ES-I3 (cell line): ENCODE measurements around the gene FGR.

Experiments
- H3K36me3 ChIP-seq: 2 replicates; pipeline ENCODE4 v1.6.1; 2013; ENCODE audit warnings: mild to moderate bottlenecking, low read length, control low read depth, moderate library complexity; ENCODE audit not compliant: insufficient read depth
- H3K4me1 ChIP-seq: 2 replicates; pipeline ENCODE4 v1.6.1; 2013; ENCODE audit warnings: mild to moderate bottlenecking, control low read depth, low read length; ENCODE audit not compliant: insufficient read depth
- H3K9ac ChIP-seq: 2 replicates; pipeline ENCODE4 v1.6.1; 2013; ENCODE audit warnings: low read depth, mild to moderate bottlenecking, low read length, moderate library complexity
- H3K9me3 ChIP-seq: 2 replicates; pipeline ENCODE4 v1.6.1; 2013; ENCODE audit warnings: mild to moderate bottlenecking, low read length, moderate library complexity; ENCODE audit not compliant: control insufficient read depth, insufficient read depth

FGR gene

DNA sequence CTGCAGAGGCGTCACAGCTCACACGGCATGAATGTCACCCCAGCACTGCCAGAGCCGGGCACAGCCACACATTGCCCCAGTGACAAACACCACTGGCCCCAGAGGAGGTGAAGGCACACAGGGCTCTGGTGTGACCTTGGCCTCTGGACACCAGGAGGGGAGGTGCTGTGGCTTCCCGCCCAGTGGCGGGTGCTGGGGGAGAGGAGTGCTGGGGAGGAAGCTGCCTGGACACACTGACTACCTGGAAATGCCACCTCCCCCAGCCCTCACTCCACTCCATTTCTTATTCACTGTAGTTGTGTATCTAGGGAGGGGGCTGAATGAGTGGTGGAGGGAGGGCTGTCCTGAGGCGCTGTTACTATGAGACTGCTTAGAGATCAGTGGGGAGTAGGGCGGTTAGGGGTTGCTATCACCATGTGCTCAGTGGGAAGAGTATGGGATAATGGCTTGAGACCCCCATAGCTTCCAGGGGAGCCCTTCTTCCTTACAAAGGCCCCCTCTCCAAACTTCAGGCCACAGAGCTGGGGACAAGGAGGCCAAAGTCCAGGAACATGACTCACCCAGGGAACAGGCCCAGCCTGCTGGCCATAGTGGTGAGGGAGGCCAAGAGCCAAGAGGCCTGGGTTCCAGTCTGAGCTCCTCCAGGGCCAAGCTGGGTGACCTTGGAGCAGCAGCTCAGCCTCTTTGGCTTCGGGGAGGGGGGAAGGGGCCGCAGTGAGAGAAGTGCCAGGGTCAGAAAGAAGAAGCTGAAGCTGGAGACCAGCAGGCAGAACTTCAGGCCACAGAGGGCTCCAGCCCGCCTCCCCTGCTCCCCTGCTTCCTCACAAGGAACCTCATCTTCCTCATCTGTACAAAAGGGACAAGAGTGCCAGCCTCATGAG is 71.2 kb downstream of the FGR start:
- Histone ChIP-seq H3K9me3 (no peaks in the 10 kb centered on the region), H3K9ac (no peak overlapping the region), H3K4me1 (peaks cover 63% of the 10 kb centered on the region), H3K36me3 (no peaks in the 10 kb centered on the region)

DNA sequence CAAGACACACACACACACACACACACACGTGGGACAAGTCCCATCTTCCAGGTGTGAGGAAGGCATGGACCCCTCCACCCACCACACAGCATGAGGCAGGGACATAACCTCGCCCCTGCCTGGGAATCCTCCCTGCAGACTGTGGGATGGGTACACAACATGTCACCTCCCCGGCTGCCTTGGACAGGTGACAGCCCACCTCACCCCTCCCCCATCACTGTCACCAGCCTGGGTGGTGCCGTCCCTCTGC is 71.7 kb downstream of the FGR start:
- Histone ChIP-seq H3K9ac (no peak overlapping the region), H3K9me3 (no peaks in the 10 kb centered on the region), H3K4me1 (peaks cover 69% of the 10 kb centered on the region), H3K36me3 (no peaks in the 10 kb centered on the region)

- peaks cover 69% of the 10 kb centered on the region for H3K4me1 ChIP-seq
Measured at GRCh38 chr1:27562534-27563340, 72.2 kb downstream of the FGR start.

More at GRCh38 chr1:27562534-27563340, 72.2 kb downstream of the FGR start:
- no peaks in the 10 kb centered on the region for H3K36me3 ChIP-seq
- H3K9ac ChIP-seq: no peak overlapping the region
- H3K9me3 ChIP-seq: no peaks in the 10 kb centered on the region
